ENCODE results near the gene DYNC2H1. TPM values are rescaled to one million over a fixed set of nuclear protein-coding genes. Genes with fewer than 3 reads are reported as not detected.

DYNC2H1 gene
- total RNA-seq, 1 donor from 2014 or later: 7.9 TPM

DNA sequence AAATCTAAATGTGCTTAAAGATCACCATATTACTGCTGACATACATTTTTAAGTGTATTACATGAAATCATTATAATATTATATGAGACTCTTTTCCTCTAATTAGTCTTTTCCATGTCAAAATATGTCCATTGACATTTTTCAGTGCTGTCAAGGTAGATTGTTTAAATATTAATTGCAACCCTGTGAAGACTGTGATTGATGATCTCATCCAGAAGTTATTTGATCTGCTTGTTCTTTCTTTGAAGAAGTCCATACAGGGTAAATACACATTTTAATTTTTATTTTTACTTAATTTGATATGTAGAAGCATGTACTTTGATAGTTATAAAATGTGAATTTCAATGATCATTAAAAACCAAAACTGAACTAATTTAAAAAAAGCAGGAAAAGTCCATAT, 38.4 kb downstream of the DYNC2H1 start:
- ATAC-seq: no peak

DNA sequence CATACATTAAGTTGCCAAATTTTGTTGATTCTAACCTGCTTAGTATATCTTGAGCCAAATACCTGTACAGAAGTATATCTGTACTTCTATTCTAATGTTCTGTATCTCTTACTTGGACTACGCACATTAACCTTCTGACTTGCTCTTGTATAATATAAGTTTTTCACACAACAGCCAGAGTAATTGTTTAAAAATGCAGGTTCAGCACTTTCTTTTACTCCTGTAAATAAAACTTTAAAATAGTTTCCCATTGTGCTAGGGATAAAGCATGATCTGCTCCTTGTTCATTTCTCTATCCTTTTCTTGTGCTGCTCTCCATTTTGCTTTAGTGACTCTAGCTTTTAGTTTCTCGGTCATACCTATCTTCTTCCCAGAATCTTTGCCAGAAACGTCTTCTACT, 48.3 kb downstream of the DYNC2H1 start:
- ATAC-seq: no peak

DNA sequence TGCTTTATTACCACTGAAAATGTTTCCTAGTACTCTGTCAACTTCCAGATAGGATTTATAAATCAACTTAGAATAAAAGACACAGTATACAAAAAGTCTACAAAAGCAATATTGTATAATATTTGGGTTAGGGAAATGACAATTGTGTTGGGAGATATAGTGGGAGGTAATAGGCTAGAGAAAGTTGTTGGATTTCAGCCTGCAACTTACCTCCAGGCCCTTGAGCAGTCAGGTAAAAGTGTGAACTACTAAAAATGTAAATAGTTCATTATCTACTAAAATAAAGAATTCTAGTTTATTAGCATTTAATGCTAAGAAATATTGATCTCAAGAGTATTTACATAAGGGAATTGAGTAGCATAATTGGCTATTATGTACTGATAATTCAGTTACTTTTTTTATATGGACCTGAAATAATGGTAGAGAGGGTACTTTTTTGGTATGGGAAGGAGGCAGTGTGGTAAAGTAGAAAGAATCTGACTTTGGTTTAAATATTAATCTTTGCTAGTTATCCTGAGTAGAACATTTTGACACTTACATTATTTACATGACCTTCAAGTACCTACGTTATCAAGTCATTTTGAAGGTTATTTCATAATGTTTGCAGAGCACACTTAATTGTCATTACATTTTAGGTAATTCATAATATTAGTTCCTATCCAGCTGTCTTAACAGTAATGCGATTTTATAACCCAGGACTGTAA, 55.0 kb downstream of the DYNC2H1 start:
- ATAC-seq: no peak

- ATAC-seq: no peak
Observed at GRCh38 chr11:103167166-103167565, 57.9 kb downstream of the DYNC2H1 start.

- no peak for ATAC-seq
Observed at GRCh38 chr11:103170865-103171264, 61.6 kb downstream of the DYNC2H1 start.

GRCh38 chr11:103175461-103176129, 66.4 kb downstream of the DYNC2H1 start:
- ATAC-seq: no peak

- no peak for ATAC-seq
Observed at GRCh38 chr11:103183981-103184611, 74.9 kb downstream of the DYNC2H1 start.

GRCh38 chr11:103202048-103202651, 92.9 kb downstream of the DYNC2H1 start:
- no peak for ATAC-seq

- no peak for ATAC-seq
Observed at GRCh38 chr11:103210543-103210942, 101.3 kb downstream of the DYNC2H1 start.

GRCh38 chr11:103215812-103216211, 106.6 kb downstream of the DYNC2H1 start:
- ATAC-seq: no peak

DNA sequence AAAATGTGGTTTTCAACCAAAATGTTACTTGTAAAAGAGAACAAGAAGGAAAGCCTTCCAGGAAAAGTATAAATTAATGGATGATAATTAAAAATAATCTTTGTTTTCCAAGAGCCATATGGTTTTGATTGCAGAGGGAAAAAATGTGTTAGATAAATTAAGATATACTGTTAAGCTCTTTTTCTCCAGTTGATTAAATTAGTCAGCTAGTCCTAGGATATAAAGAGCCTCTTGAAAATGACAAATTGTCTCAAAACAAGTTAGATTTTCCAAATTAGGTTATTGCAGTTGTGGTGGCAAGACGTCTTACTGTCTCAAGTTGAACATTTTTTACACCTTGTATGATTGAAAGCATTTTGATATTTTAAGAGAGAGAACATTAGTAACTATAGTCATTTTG, 110.9 kb downstream of the DYNC2H1 start:
- no peak for ATAC-seq

DNA sequence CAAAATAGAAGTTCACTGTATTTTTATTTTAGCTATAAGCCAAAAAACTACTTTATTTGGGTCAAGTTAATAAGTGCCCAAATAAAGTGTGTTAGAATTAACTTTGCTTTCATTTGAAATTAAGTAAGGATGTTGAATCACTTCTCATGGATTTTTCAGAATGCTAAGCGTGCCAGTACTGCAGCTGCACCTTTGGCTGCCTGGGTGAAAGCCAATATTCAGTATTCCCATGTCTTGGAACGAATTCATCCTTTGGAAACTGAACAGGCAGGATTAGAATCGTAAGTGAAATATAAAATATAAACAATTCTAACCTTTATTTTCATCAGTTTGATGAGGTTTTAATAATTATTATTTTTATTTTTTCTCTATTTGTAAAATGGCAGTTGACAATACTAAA, 113.6 kb downstream of the DYNC2H1 start:
- ATAC-seq: no peak

- no peak for ATAC-seq
Observed at GRCh38 chr11:103228807-103229206, 119.6 kb downstream of the DYNC2H1 start.

DNA sequence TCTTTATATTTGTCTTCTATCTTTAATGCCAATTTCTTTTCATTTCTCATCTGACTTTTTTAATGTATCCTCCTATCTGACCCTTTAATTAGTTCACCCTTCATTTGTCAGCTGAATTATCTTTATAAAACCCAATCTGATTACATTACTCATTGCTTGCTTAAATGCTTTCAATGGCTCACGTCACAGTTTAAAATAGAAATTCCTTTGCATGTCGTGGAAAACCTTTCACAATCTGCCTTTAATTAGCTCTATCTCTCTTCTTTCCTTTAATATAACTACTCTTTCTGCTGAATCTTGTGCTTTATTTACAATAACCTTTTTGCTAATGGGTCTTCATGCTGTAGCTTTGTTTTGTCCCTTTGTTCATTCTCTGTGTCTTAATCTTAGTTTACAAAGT, 125.7 kb downstream of the DYNC2H1 start:
- ATAC-seq: no peak

- no peak for ATAC-seq
Observed at GRCh38 chr11:103241574-103241973, 132.3 kb downstream of the DYNC2H1 start.

DNA sequence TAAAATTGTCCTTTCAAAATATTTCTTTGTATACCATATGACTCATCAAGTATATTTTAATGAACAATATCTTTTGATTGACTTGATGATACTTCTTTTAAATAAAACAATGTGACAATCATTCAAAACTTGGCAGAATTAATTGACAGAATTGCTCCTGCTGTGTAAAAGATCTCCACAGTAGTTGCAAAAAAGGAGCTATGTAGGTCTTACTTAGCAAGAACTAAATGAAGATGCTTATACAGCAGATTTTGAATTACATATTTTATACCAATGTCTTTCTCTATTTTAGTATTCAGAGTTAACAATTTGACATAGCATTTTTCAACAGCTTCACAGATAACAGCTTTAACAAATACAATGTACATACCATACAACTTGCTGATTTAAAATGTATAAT, 144.9 kb downstream of the DYNC2H1 start:
- no peak for ATAC-seq

GRCh38 chr11:103257360-103257759, 148.1 kb downstream of the DYNC2H1 start:
- ATAC-seq: no peak

GRCh38 chr11:103266167-103266831, 157.1 kb downstream of the DYNC2H1 start:
- no peak for ATAC-seq

GRCh38 chr11:103272876-103273275, 163.7 kb downstream of the DYNC2H1 start:
- no peak for ATAC-seq

- no peak for ATAC-seq
Observed at GRCh38 chr11:103274025-103274424, 164.8 kb downstream of the DYNC2H1 start.

- ATAC-seq: no peak
Observed at GRCh38 chr11:103279821-103280220, 170.6 kb downstream of the DYNC2H1 start.

DNA sequence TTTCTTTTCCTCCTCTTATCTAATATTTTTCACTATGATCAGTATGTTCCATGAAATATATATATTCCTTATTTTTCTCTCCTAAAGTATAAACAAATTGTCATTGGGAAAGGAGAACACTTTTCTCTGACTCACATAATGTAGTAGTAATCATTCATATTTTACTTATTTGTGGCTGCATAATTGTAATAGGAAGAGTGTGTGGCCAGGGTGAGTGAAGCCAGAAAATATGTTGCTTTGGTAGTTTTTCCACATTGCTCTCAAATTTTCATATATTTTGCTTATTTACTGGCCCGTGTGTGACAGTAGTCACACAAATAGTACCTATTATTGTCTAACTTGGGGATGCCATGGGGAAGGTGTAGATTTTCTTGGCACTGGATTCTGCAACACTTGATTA, 172.1 kb downstream of the DYNC2H1 start:
- ATAC-seq: no peak

- no peak for ATAC-seq
Observed at GRCh38 chr11:103284260-103284659, 175.0 kb downstream of the DYNC2H1 start.
